Stimulated activated effector memory CD8-positive, alpha-beta T cell treated with anti-CD3 and anti-CD28 coated beads, Interleukin-12 subunit alpha, Interleukin-12 subunit beta, amount 100 ng/mL, for 72 hours (primary cell): Measurements from ENCODE around the gene NCS1.
"Not testable (repeated sequence)": the region's sequence is repeated elsewhere in the genome, so short reads cannot be mapped to it uniquely, and the experiment has no call there.

Experiments
- ATAC-seq: fragments of 150-1000 bp; cut with Tn5 transposase; 2 replicates; pipeline ENCODE4 v1.10.0; 2021
- DNase-seq, 2 donors: peaks; one replicate each; pipeline ENCODE4 v3.0.0; 2021 to 2022; ENCODE audit warnings: low spot score in 2 of 2
- H3K27ac Mint-ChIP-seq: one replicate; pipeline ENCODE4 v1.8.0; 2022; ENCODE audit warnings: mild to moderate bottlenecking, mixed read lengths
- H3K36me3 Mint-ChIP-seq: one replicate; pipeline ENCODE4 v1.8.0; 2022; ENCODE audit warnings: mild to moderate bottlenecking, mixed read lengths
- H3K4me1 Mint-ChIP-seq: one replicate; pipeline ENCODE4 v1.8.0; 2022; ENCODE audit warnings: mixed read lengths
- H3K4me3 Mint-ChIP-seq: one replicate; pipeline ENCODE4 v1.8.0; 2022; ENCODE audit warnings: mild to moderate bottlenecking, mixed read lengths
- H3K9me3 Mint-ChIP-seq: one replicate; pipeline ENCODE4 v1.8.0; 2022; ENCODE audit warnings: mixed read lengths

NCS1 gene

GRCh38 chr9:130239363-130239695, 67.1 kb downstream of the NCS1 start:
- H3K4me1 Mint-ChIP-seq: peaks cover 42% of the 10 kb centered on the region
- peak overlapping the region; percentile 20 for H3K4me3 Mint-ChIP-seq
- DNase-seq (no peak), ATAC-seq (no peak)
- H3K9me3 Mint-ChIP-seq: no peaks in the 10 kb centered on the region
- peaks cover 10% of the 10 kb centered on the region for H3K36me3 Mint-ChIP-seq
- peak overlapping the region; percentile 58 for H3K27ac Mint-ChIP-seq

GRCh38 chr9:130239741-130240241, 67.6 kb downstream of the NCS1 start:
- peak in 1 of 2 donors; percentile 20 for DNase-seq
- ATAC-seq: peak; percentile 90
- Mint-ChIP-seq H3K9me3 (no peaks in the 10 kb centered on the region), H3K36me3 (peaks cover 6% of the 10 kb centered on the region), H3K4me3 (peak overlapping the region; percentile 20), H3K4me1 (peaks cover 42% of the 10 kb centered on the region), H3K27ac (peak overlapping the region; percentile 58)

DNA sequence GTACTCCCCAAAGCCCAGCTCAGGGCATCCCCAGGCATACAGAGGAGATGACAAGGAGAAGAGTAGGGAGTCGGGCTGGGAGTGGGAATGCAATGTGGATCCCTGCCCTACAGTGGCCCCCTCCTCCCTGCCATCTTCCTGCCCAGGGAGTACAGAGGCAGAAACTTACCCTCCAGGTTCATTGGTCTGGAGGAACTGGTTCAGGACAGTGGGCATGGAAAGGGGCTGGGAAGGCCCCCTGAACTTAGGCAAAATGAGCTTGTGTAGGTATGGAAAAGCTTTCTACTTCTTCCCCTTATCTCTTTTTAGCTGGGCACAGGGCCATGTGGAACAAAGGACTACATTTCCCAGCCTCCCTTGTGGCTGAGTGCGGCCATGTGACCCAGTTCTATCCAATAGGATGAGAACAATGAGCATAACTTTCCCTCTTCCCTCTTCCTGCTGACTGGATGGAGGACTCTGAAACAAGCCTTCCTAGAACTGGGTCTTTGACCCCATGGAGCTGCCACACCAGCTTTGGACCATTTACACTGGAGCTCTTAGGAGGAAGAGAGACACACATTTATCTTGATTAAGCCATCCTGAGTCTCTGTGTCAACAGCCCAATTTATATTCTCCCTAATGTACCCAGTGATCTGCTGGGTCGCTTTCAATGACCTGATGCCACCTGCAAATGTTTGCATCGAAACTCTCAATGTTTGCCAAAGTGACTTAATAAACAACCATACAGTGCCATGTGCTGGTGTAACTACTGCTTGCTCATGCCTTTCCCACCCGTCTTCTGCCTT, 68.4 kb downstream of the NCS1 start:
- Mint-ChIP-seq H3K4me1 (peaks cover 41% of the 10 kb centered on the region), H3K36me3 (peaks cover 5% of the 10 kb centered on the region), H3K4me3 (peak overlapping the region; percentile 5), H3K9me3 (no peaks in the 10 kb centered on the region), H3K27ac (peak overlapping the region; percentile 58)
- peak; percentile 33 for ATAC-seq
- no peak for DNase-seq

DNA sequence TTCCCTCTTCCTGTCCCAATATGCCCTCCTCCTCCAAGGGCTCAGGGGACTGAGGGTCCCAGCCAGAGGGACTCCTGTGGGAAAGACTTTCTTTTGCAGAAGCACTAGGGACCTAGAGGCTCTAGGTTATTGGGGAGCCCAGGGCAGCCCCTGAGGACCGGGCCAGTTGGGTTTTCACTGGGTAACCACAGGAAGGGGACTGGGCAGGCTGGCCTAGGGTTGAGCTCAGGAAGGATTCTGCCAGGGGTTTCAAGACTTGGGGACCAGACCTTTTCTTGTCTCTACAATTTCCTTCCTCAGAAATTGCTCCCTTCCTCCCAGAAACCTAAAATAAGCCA, 69.0 kb downstream of the NCS1 start:
- ATAC-seq (no peak), DNase-seq (no peak)
- Mint-ChIP-seq H3K4me1 (peaks cover 36% of the 10 kb centered on the region), H3K27ac (peak overlapping the region; percentile 58), H3K9me3 (no peaks in the 10 kb centered on the region), H3K4me3 (peak overlapping the region; percentile 5), H3K36me3 (no peaks in the 10 kb centered on the region)

GRCh38 chr9:130242270-130243014, 70.2 kb downstream of the NCS1 start:
- Mint-ChIP-seq H3K9me3 (no peaks in the 10 kb centered on the region), H3K4me1 (peaks cover 35% of the 10 kb centered on the region), H3K36me3 (no peaks in the 10 kb centered on the region), H3K27ac (peak overlapping the region; percentile 71), H3K4me3 (peak overlapping the region; percentile 54)
- no peak for DNase-seq
- no peak for ATAC-seq

DNA sequence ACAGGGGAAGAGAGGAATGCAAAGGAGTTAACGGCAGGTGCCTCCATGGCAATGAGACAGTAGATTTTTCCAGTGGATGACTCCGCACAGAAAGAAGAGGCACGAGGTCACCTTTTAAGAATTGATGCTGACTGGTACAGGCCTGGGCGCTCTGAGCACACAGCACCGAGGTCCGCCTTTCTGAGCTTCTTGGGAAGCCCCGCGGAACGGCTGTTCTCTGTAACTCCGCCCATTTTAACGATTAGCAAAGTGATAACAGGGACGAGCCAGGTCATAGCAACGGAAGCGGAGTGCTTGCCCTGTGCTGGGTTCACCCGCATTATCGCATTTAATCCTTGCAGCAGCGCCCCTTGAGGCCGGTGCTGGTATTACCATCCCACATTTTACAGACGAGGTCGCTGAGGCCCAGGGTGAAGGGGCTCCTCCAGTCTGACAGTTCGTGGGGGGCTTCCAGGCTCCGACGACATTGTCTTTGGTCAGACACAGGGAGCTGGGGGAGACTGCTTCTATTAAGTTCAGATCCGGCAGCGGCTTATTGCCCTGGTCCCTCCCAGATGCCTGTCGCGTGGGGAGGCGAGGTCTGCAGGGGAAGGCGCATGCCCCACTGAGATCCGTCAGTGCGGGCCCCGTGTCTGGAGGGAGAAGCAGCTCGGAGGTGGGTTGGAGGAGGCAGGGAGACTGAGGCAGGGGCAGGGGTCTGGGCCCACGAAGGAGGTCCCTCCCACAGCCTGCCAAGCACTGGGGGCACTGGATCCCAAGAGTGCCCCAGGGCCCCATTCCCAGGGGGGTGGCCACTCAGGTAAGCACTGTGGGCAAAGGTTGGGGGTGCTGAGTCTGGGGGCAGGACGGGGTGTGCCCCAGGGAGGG, 71.0 kb downstream of the NCS1 start:
- Mint-ChIP-seq H3K9me3 (no peaks in the 10 kb centered on the region), H3K27ac (peak overlapping the region; percentile 71), H3K4me3 (peak overlapping the region; percentile 54), H3K36me3 (no peaks in the 10 kb centered on the region), H3K4me1 (peaks cover 35% of the 10 kb centered on the region)
- ATAC-seq (peak; percentile 67), DNase-seq (peak; percentile 83 to 95)

DNA sequence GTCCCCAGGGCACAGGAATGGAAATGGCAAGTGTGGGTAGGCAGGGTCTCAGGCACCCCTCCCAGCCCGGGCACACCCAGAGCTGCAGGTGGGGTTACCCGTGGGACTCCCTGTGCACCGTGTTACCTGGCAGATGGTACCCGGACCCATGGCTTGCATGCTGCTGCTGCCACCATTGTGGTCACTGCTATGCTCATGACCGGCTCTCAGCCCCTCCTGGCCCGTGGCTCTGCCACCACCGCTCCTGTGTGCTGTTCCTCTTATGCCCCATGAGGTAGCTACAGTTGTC, 71.6 kb downstream of the NCS1 start:
- Mint-ChIP-seq H3K4me3 (no peak overlapping the region), H3K9me3 (no peaks in the 10 kb centered on the region), H3K36me3 (no peaks in the 10 kb centered on the region), H3K27ac (no peak overlapping the region), H3K4me1 (peaks cover 31% of the 10 kb centered on the region)
- no peak for ATAC-seq
- DNase-seq: no peak

DNA sequence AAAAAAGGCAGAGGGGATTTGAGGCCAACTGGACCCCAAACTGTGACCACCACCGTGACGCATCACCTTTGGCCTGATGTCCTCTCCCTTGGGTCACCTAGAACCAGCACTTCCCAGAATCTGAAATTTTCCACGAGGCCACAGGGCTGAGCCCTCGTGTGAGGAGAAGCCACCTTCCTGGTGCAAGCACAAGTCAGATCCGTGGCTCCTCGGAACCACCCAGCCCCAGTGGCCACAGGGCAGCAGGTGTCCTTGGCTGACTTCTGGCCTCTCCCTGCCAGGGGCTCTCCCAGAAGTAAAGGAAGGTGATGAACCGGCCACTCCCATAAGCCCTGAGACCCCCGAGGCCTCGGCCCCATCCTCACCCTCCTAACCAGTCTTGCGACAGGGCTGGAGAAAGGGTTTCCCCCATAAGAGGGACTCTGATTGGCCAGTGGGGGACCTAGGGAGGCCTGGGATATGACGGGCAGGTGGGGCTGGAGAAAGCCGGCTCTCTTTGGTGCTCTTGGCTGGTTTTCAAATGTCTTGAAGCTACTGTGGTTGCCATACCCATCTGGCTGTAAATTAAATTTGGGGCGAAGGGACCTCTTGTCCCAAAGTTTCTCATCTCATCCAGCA, 72.5 kb downstream of the NCS1 start:
- ATAC-seq (no peak), DNase-seq (no peak)
- peaks cover 26% of the 10 kb centered on the region for H3K4me1 Mint-ChIP-seq
- H3K9me3 Mint-ChIP-seq: no peaks in the 10 kb centered on the region
- no peak overlapping the region for H3K4me3 Mint-ChIP-seq
- no peak overlapping the region for H3K27ac Mint-ChIP-seq
- no peaks in the 10 kb centered on the region for H3K36me3 Mint-ChIP-seq

- Mint-ChIP-seq H3K4me1 (peaks cover 18% of the 10 kb centered on the region), H3K9me3 (no peaks in the 10 kb centered on the region), H3K36me3 (no peaks in the 10 kb centered on the region), H3K4me3 (no peak overlapping the region), H3K27ac (no peak overlapping the region)
- no peak for ATAC-seq
- DNase-seq: no peak
These were observed 73.3 kb downstream of the NCS1 start for GRCh38 chr9:130245474-130245873.

DNA sequence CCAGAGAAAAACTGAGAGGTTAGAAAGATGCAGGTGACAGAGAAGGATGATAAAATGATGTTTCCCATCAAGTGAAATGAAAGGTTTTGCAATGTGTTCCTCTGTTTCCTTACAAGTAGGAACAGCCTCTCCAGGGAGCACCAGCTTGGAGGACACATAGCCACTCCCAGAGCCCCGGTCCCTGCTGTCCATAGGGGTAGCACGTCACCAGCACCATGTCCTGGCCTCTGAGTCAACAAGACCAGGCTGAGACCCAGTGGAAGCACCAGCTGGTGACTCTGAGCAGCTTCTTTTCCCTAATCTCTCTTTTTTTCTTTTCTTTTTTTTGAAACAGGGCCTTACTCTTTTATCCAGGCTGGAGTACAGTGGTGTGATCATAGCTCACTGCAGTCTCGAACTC, 73.9 kb downstream of the NCS1 start:
- Mint-ChIP-seq H3K4me1 (peaks cover 12% of the 10 kb centered on the region), H3K36me3 (no peaks in the 10 kb centered on the region), H3K27ac (no peak overlapping the region), H3K9me3 (no peaks in the 10 kb centered on the region), H3K4me3 (no peak overlapping the region)
- DNase-seq (no peak), ATAC-seq (no peak)

GRCh38 chr9:130254747-130255630, 82.8 kb downstream of the NCS1 start:
- H3K4me3 Mint-ChIP-seq: no peak overlapping the region
- H3K36me3 Mint-ChIP-seq: no peaks in the 10 kb centered on the region

DNA sequence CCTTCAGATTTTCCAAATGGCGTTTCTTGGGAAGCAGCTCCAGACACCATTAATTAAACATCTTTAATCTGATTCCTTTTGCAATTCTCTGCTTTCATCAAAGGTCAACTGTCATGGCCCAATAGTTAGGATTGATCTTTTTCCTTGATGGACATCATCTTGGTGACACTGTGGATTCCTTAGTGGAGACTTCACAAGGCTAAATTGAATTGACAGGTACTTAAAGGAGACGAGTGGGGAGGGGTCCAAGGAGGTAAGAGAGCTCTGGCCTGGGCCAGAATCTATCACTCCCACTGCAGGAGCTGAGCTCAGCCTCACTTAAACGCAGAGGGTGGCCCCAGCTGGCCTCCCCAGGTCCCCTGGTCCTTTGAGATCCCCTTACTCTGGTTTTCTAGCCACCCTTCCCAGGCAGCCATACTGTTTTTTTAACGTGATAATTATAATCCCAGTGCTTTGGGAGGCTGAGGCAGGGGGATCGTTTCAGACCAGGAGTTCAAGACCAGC, 83.5 kb downstream of the NCS1 start:
- Mint-ChIP-seq H3K4me1 (no peaks in the 10 kb centered on the region), H3K4me3 (no peak overlapping the region), H3K9me3 (no peaks in the 10 kb centered on the region), H3K36me3 (no peaks in the 10 kb centered on the region), H3K27ac (no peak overlapping the region)
- no peak for ATAC-seq
- no peak for DNase-seq

More at GRCh38 chr9:130254747-130255630, 82.8 kb downstream of the NCS1 start:
- Mint-ChIP-seq H3K27ac (no peak overlapping the region), H3K9me3 (no peaks in the 10 kb centered on the region), H3K4me1 (no peaks in the 10 kb centered on the region)
- ATAC-seq: no peak
- DNase-seq: no peak

GRCh38 chr9:130256644-130257043, 84.4 kb downstream of the NCS1 start:
- no peaks in the 10 kb centered on the region for H3K36me3 Mint-ChIP-seq
- ATAC-seq (no peak), DNase-seq (no peak)
- H3K4me1 Mint-ChIP-seq: no peaks in the 10 kb centered on the region
- no peak overlapping the region for H3K27ac Mint-ChIP-seq
- H3K4me3 Mint-ChIP-seq: no peak overlapping the region
- no peaks in the 10 kb centered on the region for H3K9me3 Mint-ChIP-seq

- not testable (repeated sequence) for ATAC-seq, H3K4me3 Mint-ChIP-seq, DNase-seq, H3K9me3 Mint-ChIP-seq, H3K36me3 Mint-ChIP-seq, H3K27ac Mint-ChIP-seq, H3K4me1 Mint-ChIP-seq
These were observed 85.9 kb downstream of the NCS1 start for GRCh38 chr9:130258137-130258536.
